Measurements from ENCODE around the gene ZNF22. TPM values are rescaled to one million over a fixed set of nuclear protein-coding genes. Genes with fewer than 3 reads are reported as not detected.

Gene ZNF22
- total RNA-seq, 1 donor from 2014 or later, result 24.9 TPM

DNA sequence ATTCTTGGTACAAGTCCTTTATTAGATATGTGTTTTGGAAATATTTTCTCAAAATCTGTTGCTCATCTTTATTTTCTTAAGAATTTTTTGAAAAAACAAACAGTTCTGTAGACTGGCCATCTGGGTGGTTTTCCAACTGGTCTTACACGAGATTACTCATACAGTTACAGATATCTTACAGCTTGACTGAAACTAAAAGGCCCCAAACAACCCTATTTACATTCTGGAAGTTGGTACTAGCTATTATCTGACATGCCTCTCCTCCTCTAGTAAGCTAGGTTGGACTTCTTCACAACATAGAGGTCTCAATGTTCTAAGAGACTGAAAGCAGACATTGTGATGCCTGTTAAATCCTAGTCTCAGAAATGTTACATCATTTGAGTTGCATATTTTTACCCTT is 52.0 kb downstream of the ZNF22 start:
- intact Hi-C loops (cut with DNase I), result no loop called here
- ATAC-seq, result no peak
- DNase-seq (ENCODE audit: low spot score), result no peak

DNA sequence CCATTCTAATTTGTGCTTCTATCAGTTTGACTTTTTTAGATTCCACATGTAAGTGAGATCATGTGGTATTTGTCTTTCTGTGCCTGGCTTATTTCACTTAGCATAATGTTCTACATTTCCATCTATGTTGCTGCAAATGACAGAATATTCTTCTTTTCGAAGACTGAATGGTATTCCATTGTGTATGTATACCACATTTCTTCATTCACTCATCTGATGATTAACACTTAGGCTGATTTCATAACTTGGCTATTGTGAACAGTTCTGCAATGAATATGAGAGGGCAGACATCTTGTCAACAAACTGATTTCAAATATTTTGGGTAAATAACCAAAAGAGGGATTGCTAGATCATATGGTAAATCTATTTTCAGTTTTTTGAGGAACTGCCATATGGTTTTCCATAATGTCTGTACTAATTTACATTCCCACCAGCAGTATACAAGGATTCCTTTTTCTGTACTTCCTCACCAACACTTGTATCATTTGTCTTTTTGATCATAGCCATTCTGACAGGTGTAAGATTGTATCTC is 52.9 kb downstream of the ZNF22 start:
- ATAC-seq, result no peak
- intact Hi-C loops (cut with DNase I), result no loop called here
- no peak for DNase-seq (ENCODE audit: low spot score)

Other genes starting within 250 kb of the ZNF22 start
- gene TMEM72, start 89.6 kb upstream of the ZNF22 start, total RNA-seq, result not detected
- 63.7 TPM for gene RASSF4, start 41.1 kb upstream of the ZNF22 start, total RNA-seq
- 190 TPM for gene DEPP1, start 22.1 kb upstream of the ZNF22 start, total RNA-seq

Measured in sciatic nerve (tissue), 2 donors.